ENCODE measurements around the gene PTPRK.

The PTPRK gene

GRCh38 chr6:128364766-128365519, 155.5 kb downstream of the PTPRK start:
- H3K4me1 Mint-ChIP-seq = peaks cover 16% of the 10 kb centered on the region
- H3K27me3 Mint-ChIP-seq (ENCODE audit: low read depth) = no peaks in the 10 kb centered on the region
- H3K36me3 Mint-ChIP-seq (ENCODE audit: low read depth) = no peaks in the 10 kb centered on the region
- TF ChIP-seq CTCF (IDR thresholded peaks at IDR 0.05; ENCODE audit: unreplicated experiment in 3 of 3) = no peak
- H3K9me3 Mint-ChIP-seq = no peaks in the 10 kb centered on the region
- no peak overlapping the region for H3K4me3 Mint-ChIP-seq
- H3K27ac Mint-ChIP-seq = no peak overlapping the region

GRCh38 chr6:128363020-128363813, 157.2 kb downstream of the PTPRK start:
- no peak overlapping the region for H3K4me3 Mint-ChIP-seq
- peak overlapping the region in 2 of 3 experiments; percentile 2 to 16 for H3K27ac Mint-ChIP-seq
- no peak for TF ChIP-seq CTCF (IDR thresholded peaks at IDR 0.05; ENCODE audit: unreplicated experiment in 3 of 3)
- H3K9me3 Mint-ChIP-seq = no peaks in the 10 kb centered on the region
- peaks cover 21% of the 10 kb centered on the region for H3K4me1 Mint-ChIP-seq
- no peaks in the 10 kb centered on the region for H3K27me3 Mint-ChIP-seq (ENCODE audit: low read depth)
- no peaks in the 10 kb centered on the region for H3K36me3 Mint-ChIP-seq (ENCODE audit: low read depth)

GRCh38 chr6:128361378-128361777, 159.0 kb downstream of the PTPRK start:
- Mint-ChIP-seq H3K27me3 (ENCODE audit: low read depth) (no peaks in the 10 kb centered on the region), H3K36me3 (ENCODE audit: low read depth) (no peaks in the 10 kb centered on the region), H3K4me1 (peaks cover 18% of the 10 kb centered on the region), H3K27ac (no peak overlapping the region), H3K9me3 (no peaks in the 10 kb centered on the region), H3K4me3 (no peak overlapping the region)
- TF ChIP-seq CTCF (IDR thresholded peaks at IDR 0.05; ENCODE audit: unreplicated experiment in 3 of 3) = no peak

- Mint-ChIP-seq H3K36me3 (ENCODE audit: low read depth) (no peaks in the 10 kb centered on the region), H3K9me3 (no peaks in the 10 kb centered on the region), H3K27ac (peak overlapping the region; percentile 21 to 48 (median 24)), H3K4me3 (no peak overlapping the region), H3K27me3 (ENCODE audit: low read depth) (no peaks in the 10 kb centered on the region), H3K4me1 (peaks cover 14% of the 10 kb centered on the region)
- no peak for TF ChIP-seq CTCF (IDR thresholded peaks at IDR 0.05; ENCODE audit: unreplicated experiment in 3 of 3)
These were observed 162.1 kb downstream of the PTPRK start for GRCh38 chr6:128358244-128358776.

- peaks cover 8% of the 10 kb centered on the region for H3K4me1 Mint-ChIP-seq
- H3K27me3 Mint-ChIP-seq (ENCODE audit: low read depth) = no peaks in the 10 kb centered on the region
- no peak for TF ChIP-seq CTCF (IDR thresholded peaks at IDR 0.05; ENCODE audit: unreplicated experiment in 3 of 3)
- no peak overlapping the region for H3K27ac Mint-ChIP-seq
- no peaks in the 10 kb centered on the region for H3K36me3 Mint-ChIP-seq (ENCODE audit: low read depth)
- no peaks in the 10 kb centered on the region for H3K9me3 Mint-ChIP-seq
- no peak overlapping the region for H3K4me3 Mint-ChIP-seq
These were observed 162.8 kb downstream of the PTPRK start for GRCh38 chr6:128357392-128358130.

All from nephron (organoid).